Adipose tissue (tissue), 3 donors: ENCODE results near the gene SPTB. TPM values are rescaled to one million over a fixed set of nuclear protein-coding genes. Genes with fewer than 3 reads are reported as not detected.

Source experiments
- H3K27ac ChIP-seq: one replicate; pipeline ENCODE4 v1.5.1; 2013; ENCODE audit warnings: low read depth, low read length
- WGBS, 3 donors: extraction: QIAGEN DNeasy Blood & Tissue Kit; methylation state at CpG; one replicate each; pipeline ENCODE4 v1.1.7; 2013; 5-methylcytosine and 5-hydroxymethylcytosine counted together
- polyA plus RNA-seq, 3 donors: library from polyadenylated mRNA; stranded (reverse); fragments of 200-250 nt; gene quantifications; one replicate each; pipeline ENCODE4 v1.2.3, GENCODE V29; 2013
- donor health status: healthy with polysubstance abuse.
- donor health status: Bipolar disorder and iron deficiency.
- donor health status: healthy.

The SPTB gene
- polyA plus RNA-seq, 3 donors, result 1.1 to 3.0 (median 2.5) TPM

- H3K27ac ChIP-seq, result no peak overlapping the region
- WGBS, 3 donors, result 90 to 95% (median 94%) methylated on average over 15 of the region's 15 CpGs
These were observed 148.5 kb downstream of the SPTB start for GRCh38 chr14:64731141-64731581.

GRCh38 chr14:64730681-64731080 is 149.0 kb downstream of the SPTB start:
- WGBS, 3 donors, result 92 to 97% (median 96%) methylated on average over 12 of the region's 12 CpGs
- no peak overlapping the region for H3K27ac ChIP-seq

- WGBS, 3 donors, result 67 to 92% (median 74%) methylated on average over 1 of the region's 1 CpG
- H3K27ac ChIP-seq, result no peak overlapping the region
These were observed 149.7 kb downstream of the SPTB start for GRCh38 chr14:64730061-64730440.

- 63 to 67% (median 64%) methylated on average over 5 of the region's 5 CpGs for WGBS, 3 donors
- H3K27ac ChIP-seq, result no peak overlapping the region
These were observed 150.2 kb downstream of the SPTB start for GRCh38 chr14:64729386-64730060.

GRCh38 chr14:64728856-64729255 is 150.9 kb downstream of the SPTB start:
- WGBS, 3 donors, result 90 to 96% (median 92%) methylated on average over 10 of the region's 10 CpGs
- no peak overlapping the region for H3K27ac ChIP-seq

GRCh38 chr14:64728106-64728505 is 151.6 kb downstream of the SPTB start:
- 77 to 87% (median 79%) methylated on average over 6 of the region's 6 CpGs for WGBS, 3 donors
- H3K27ac ChIP-seq, result no peak overlapping the region

- 58 to 94% (median 91%) methylated on average over 22 of the region's 22 CpGs for WGBS, 3 donors
- no peak overlapping the region for H3K27ac ChIP-seq
These were observed 152.1 kb downstream of the SPTB start for GRCh38 chr14:64727551-64728071.

GRCh38 chr14:64726585-64726890 is 153.2 kb downstream of the SPTB start:
- 39 to 83% (median 76%) methylated on average over 5 of the region's 5 CpGs for WGBS, 3 donors
- no peak overlapping the region for H3K27ac ChIP-seq

- 61 to 94% (median 92%) methylated on average over 6 of the region's 6 CpGs for WGBS, 3 donors
- no peak overlapping the region for H3K27ac ChIP-seq
These were observed 153.7 kb downstream of the SPTB start for GRCh38 chr14:64725879-64726584.

GRCh38 chr14:64725261-64725815 is 154.4 kb downstream of the SPTB start:
- no peak overlapping the region for H3K27ac ChIP-seq
- 38 to 73% (median 68%) methylated on average over 3 of the region's 3 CpGs for WGBS, 3 donors

GRCh38 chr14:64724578-64724930 is 155.2 kb downstream of the SPTB start:
- H3K27ac ChIP-seq, result no peak overlapping the region

GRCh38 chr14:64723691-64724577 is 155.8 kb downstream of the SPTB start:
- 70 to 81% (median 78%) methylated on average over 15 of the region's 15 CpGs for WGBS, 3 donors
- H3K27ac ChIP-seq, result no peak overlapping the region

More at GRCh38 chr14:64724578-64724930, 155.2 kb downstream of the SPTB start:
- 67 to 87% (median 77%) methylated on average over 1 of the region's 1 CpG for WGBS, 3 donors

GRCh38 chr14:64722842-64723447 is 156.8 kb downstream of the SPTB start:
- H3K27ac ChIP-seq, result no peak overlapping the region
- 75 to 93% (median 83%) methylated on average over 5 of the region's 5 CpGs for WGBS, 3 donors

GRCh38 chr14:64721899-64722298 is 157.8 kb downstream of the SPTB start:
- no peak overlapping the region for H3K27ac ChIP-seq
- WGBS, 3 donors, result 63 to 79% (median 74%) methylated on average over 9 of the region's 9 CpGs

GRCh38 chr14:64721391-64721791 is 158.3 kb downstream of the SPTB start:
- 9 to 51% (median 38%) methylated on average over 5 of the region's 5 CpGs for WGBS, 3 donors
- H3K27ac ChIP-seq, result no peak overlapping the region

GRCh38 chr14:64720131-64720576 is 159.6 kb downstream of the SPTB start:
- H3K27ac ChIP-seq, result no peak overlapping the region
- WGBS, 3 donors, result 59 to 81% (median 68%) methylated on average over 7 of the region's 7 CpGs

- 71 to 87% (median 83%) methylated on average over 7 of the region's 7 CpGs for WGBS, 3 donors
- H3K27ac ChIP-seq, result no peak overlapping the region
These were observed 160.1 kb downstream of the SPTB start for GRCh38 chr14:64719601-64720000.

GRCh38 chr14:64718762-64719161 is 160.9 kb downstream of the SPTB start:
- H3K27ac ChIP-seq, result no peak overlapping the region
- WGBS, 3 donors, result 74 to 88% (median 76%) methylated on average over 7 of the region's 7 CpGs
